ENCODE measurements around the gene DZIP3.

Gene DZIP3

GRCh38 chr3:108705045-108705444 is 115.5 kb downstream of the DZIP3 start:
- DNase-seq (ENCODE audit: low spot score) = no peak

- no peak for DNase-seq (ENCODE audit: low spot score)
Observed at GRCh38 chr3:108713009-108713516, 123.5 kb downstream of the DZIP3 start.

- no peak for DNase-seq (ENCODE audit: low spot score)
Observed at GRCh38 chr3:108713816-108714215, 124.3 kb downstream of the DZIP3 start.

GRCh38 chr3:108718454-108718853 is 128.9 kb downstream of the DZIP3 start:
- no peak for DNase-seq (ENCODE audit: low spot score)

GRCh38 chr3:108719178-108719806 is 129.8 kb downstream of the DZIP3 start:
- no peak for DNase-seq (ENCODE audit: low spot score)

- DNase-seq (ENCODE audit: low spot score) = no peak
Observed at GRCh38 chr3:108722724-108723123, 133.2 kb downstream of the DZIP3 start.

GRCh38 chr3:108724101-108724500 is 134.6 kb downstream of the DZIP3 start:
- DNase-seq (ENCODE audit: low spot score) = no peak

GRCh38 chr3:108728105-108728504 is 138.6 kb downstream of the DZIP3 start:
- DNase-seq (ENCODE audit: low spot score) = no peak

- DNase-seq (ENCODE audit: low spot score) = no peak
Observed at GRCh38 chr3:108728934-108729333, 139.4 kb downstream of the DZIP3 start.

- no peak for DNase-seq (ENCODE audit: low spot score)
Observed at GRCh38 chr3:108736821-108737220, 147.3 kb downstream of the DZIP3 start.

GRCh38 chr3:108742929-108743328 is 153.4 kb downstream of the DZIP3 start:
- DNase-seq (ENCODE audit: low spot score) = no peak

Measured in NAMALWA (cell line).